ENCODE results near the gene TMEM81.

The TMEM81 gene

GRCh38 chr1:205058853-205059252, 25.4 kb downstream of the TMEM81 start:
- DNase-seq (ENCODE audit: low read depth): no peak
- no peak for TF ChIP-seq CTCF (IDR thresholded peaks at IDR 0.05; ENCODE audit: low read depth, low read length)
- no peak for TF ChIP-seq POLR2A (IDR thresholded peaks at IDR 0.05; ENCODE audit: extremely low read depth, insufficient read length)
- TF ChIP-seq MAX (IDR thresholded peaks at IDR 0.05; ENCODE audit: low read depth, low read length): no peak
- TF ChIP-seq MYC (IDR thresholded peaks at IDR 0.05; ENCODE audit: low read depth, low read length): no peak
- no peak overlapping the region for H3K4me3 ChIP-seq (ENCODE audit: low read depth, low read length)

GRCh38 chr1:205057808-205058575, 26.3 kb downstream of the TMEM81 start:
- H3K4me3 ChIP-seq (ENCODE audit: low read depth, low read length): no peak overlapping the region
- no peak for TF ChIP-seq MYC (IDR thresholded peaks at IDR 0.05; ENCODE audit: low read depth, low read length)
- no peak for TF ChIP-seq POLR2A (IDR thresholded peaks at IDR 0.05; ENCODE audit: extremely low read depth, insufficient read length)

GRCh38 chr1:205056956-205057568, 27.2 kb downstream of the TMEM81 start:
- TF ChIP-seq CTCF (IDR thresholded peaks at IDR 0.05; ENCODE audit: low read depth, low read length) (no peak), MYC (IDR thresholded peaks at IDR 0.05; ENCODE audit: low read depth, low read length) (no peak), POLR2A (IDR thresholded peaks at IDR 0.05; ENCODE audit: extremely low read depth, insufficient read length) (no peak), MAX (IDR thresholded peaks at IDR 0.05; ENCODE audit: low read depth, low read length) (no peak)
- no peak overlapping the region for H3K4me3 ChIP-seq (ENCODE audit: low read depth, low read length)
- DNase-seq (ENCODE audit: low read depth): no peak

More at GRCh38 chr1:205057808-205058575, 26.3 kb downstream of the TMEM81 start:
- no peak for DNase-seq (ENCODE audit: low read depth)

GRCh38 chr1:205056188-205056611, 28.1 kb downstream of the TMEM81 start:
- no peak overlapping the region for H3K4me3 ChIP-seq (ENCODE audit: low read depth, low read length)
- TF ChIP-seq CTCF (IDR thresholded peaks at IDR 0.05; ENCODE audit: low read depth, low read length): no peak
- no peak for TF ChIP-seq MYC (IDR thresholded peaks at IDR 0.05; ENCODE audit: low read depth, low read length)
- no peak for TF ChIP-seq POLR2A (IDR thresholded peaks at IDR 0.05; ENCODE audit: extremely low read depth, insufficient read length)
- no peak for TF ChIP-seq MAX (IDR thresholded peaks at IDR 0.05; ENCODE audit: low read depth, low read length)
- no peak for DNase-seq (ENCODE audit: low read depth)

- TF ChIP-seq CTCF (IDR thresholded peaks at IDR 0.05; ENCODE audit: low read depth, low read length): no peak
- TF ChIP-seq POLR2A (IDR thresholded peaks at IDR 0.05; ENCODE audit: extremely low read depth, insufficient read length): no peak
- no peak for TF ChIP-seq MAX (IDR thresholded peaks at IDR 0.05; ENCODE audit: low read depth, low read length)
- no peak for TF ChIP-seq MYC (IDR thresholded peaks at IDR 0.05; ENCODE audit: low read depth, low read length)
- H3K4me3 ChIP-seq (ENCODE audit: low read depth, low read length): no peak overlapping the region
- no peak for DNase-seq (ENCODE audit: low read depth)
Observed at GRCh38 chr1:205054013-205054412, 30.2 kb downstream of the TMEM81 start.

- no peak for TF ChIP-seq MYC (IDR thresholded peaks at IDR 0.05; ENCODE audit: low read depth, low read length)
- TF ChIP-seq CTCF (IDR thresholded peaks at IDR 0.05; ENCODE audit: low read depth, low read length): no peak
- TF ChIP-seq POLR2A (IDR thresholded peaks at IDR 0.05; ENCODE audit: extremely low read depth, insufficient read length): no peak
- TF ChIP-seq MAX (IDR thresholded peaks at IDR 0.05; ENCODE audit: low read depth, low read length): no peak
- H3K4me3 ChIP-seq (ENCODE audit: low read depth, low read length): no peak overlapping the region
- no peak for DNase-seq (ENCODE audit: low read depth)
Observed at GRCh38 chr1:205053296-205053695, 31.0 kb downstream of the TMEM81 start.

Data from NB4 (cell line).